ENCODE measurements around the gene RYR3. TPM values are rescaled to one million over a fixed set of nuclear protein-coding genes. Genes with fewer than 3 reads are reported as not detected.
"Not testable (repeated sequence)": the region's sequence is repeated elsewhere in the genome, so short reads cannot be mapped to it uniquely, and the experiment has no call there.

RYR3 gene
- total RNA-seq, 1 experiment from 2014 or later, result not detected

DNA sequence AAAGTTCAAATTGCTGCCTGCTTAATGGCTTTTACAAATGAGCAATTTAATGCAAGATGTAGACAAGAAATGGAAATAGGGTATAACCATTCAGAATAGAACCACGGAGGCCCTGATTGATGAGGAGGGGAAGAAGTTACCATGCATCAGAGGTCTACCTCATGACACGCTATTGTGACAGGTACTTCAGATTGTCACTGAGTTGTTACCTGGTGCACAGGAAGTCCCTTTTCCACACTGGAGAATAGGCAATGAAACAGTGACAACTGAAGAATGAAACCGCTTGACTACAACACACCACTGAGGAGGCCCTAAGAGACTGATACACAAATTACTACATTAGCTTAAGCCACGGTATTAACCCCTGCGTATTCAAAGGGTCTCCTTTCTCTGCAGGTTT lies 251.2 kb downstream of the RYR3 start:
- H3K36me3 ChIP-seq (ENCODE audit: insufficient read depth, low read length), result no peaks in the 10 kb centered on the region
- no peak overlapping the region for H3K27ac ChIP-seq (ENCODE audit: low read length)
- H3K4me1 ChIP-seq (ENCODE audit: low read length), result no peaks in the 10 kb centered on the region
- DNase-seq, result no peak
- no peaks in the 10 kb centered on the region for H4K20me1 ChIP-seq (ENCODE audit: insufficient read depth, low read depth, low read length)
- H2AFZ ChIP-seq (ENCODE audit: low read length), result no peak overlapping the region
- H3K9me2 ChIP-seq (replicated peaks; ENCODE audit: insufficient read depth, low read length), result no peaks in the 10 kb centered on the region
- no peaks in the 10 kb centered on the region for H3K27me3 ChIP-seq (ENCODE audit: low read length)
- no peak overlapping the region for H3K4me3 ChIP-seq (ENCODE audit: low read length)
- H3K9me3 ChIP-seq (ENCODE audit: low read length), result no peaks in the 10 kb centered on the region
- no peak overlapping the region for H3K9ac ChIP-seq (ENCODE audit: low read length)
- H3K79me2 ChIP-seq (ENCODE audit: low read length), result no peaks in the 10 kb centered on the region
- H3K4me2 ChIP-seq (ENCODE audit: low read depth, low read length, poor library complexity, severe bottlenecking), result no peak overlapping the region

- Histone ChIP-seq H3K79me2 (ENCODE audit: low read length) (no peaks in the 10 kb centered on the region), H2AFZ (ENCODE audit: low read length) (no peak overlapping the region), H3K27ac (ENCODE audit: low read length) (no peak overlapping the region), H4K20me1 (ENCODE audit: insufficient read depth, low read depth, low read length) (no peaks in the 10 kb centered on the region), H3K4me1 (ENCODE audit: low read length) (no peaks in the 10 kb centered on the region), H3K4me2 (ENCODE audit: low read depth, low read length, poor library complexity, severe bottlenecking) (no peak overlapping the region), H3K9me3 (ENCODE audit: low read length) (no peaks in the 10 kb centered on the region), H3K36me3 (ENCODE audit: insufficient read depth, low read length) (no peaks in the 10 kb centered on the region), H3K27me3 (ENCODE audit: low read length) (no peaks in the 10 kb centered on the region), H3K9ac (ENCODE audit: low read length) (no peak overlapping the region), H3K4me3 (ENCODE audit: low read length) (no peak overlapping the region), H3K9me2 (replicated peaks; ENCODE audit: insufficient read depth, low read length) (no peaks in the 10 kb centered on the region)
- DNase-seq, result no peak
Measured at GRCh38 chr15:33565094-33565493, 254.3 kb downstream of the RYR3 start.

- Histone ChIP-seq H3K79me2 (ENCODE audit: low read length) (no peaks in the 10 kb centered on the region), H3K4me1 (ENCODE audit: low read length) (no peaks in the 10 kb centered on the region), H3K36me3 (ENCODE audit: insufficient read depth, low read length) (no peaks in the 10 kb centered on the region), H4K20me1 (ENCODE audit: insufficient read depth, low read depth, low read length) (no peaks in the 10 kb centered on the region), H3K9me3 (ENCODE audit: low read length) (no peaks in the 10 kb centered on the region), H3K4me3 (ENCODE audit: low read length) (no peak overlapping the region), H3K4me2 (ENCODE audit: low read depth, low read length, poor library complexity, severe bottlenecking) (no peak overlapping the region), H3K27ac (ENCODE audit: low read length) (no peak overlapping the region), H3K27me3 (ENCODE audit: low read length) (no peaks in the 10 kb centered on the region), H3K9me2 (replicated peaks; ENCODE audit: insufficient read depth, low read length) (no peaks in the 10 kb centered on the region), H2AFZ (ENCODE audit: low read length) (no peak overlapping the region), H3K9ac (ENCODE audit: low read length) (no peak overlapping the region)
- DNase-seq, result no peak
Measured at GRCh38 chr15:33567652-33568051, 256.9 kb downstream of the RYR3 start.

GRCh38 chr15:33569036-33569435 lies 258.3 kb downstream of the RYR3 start:
- Histone ChIP-seq H3K36me3 (ENCODE audit: insufficient read depth, low read length) (no peaks in the 10 kb centered on the region), H4K20me1 (ENCODE audit: insufficient read depth, low read depth, low read length) (no peaks in the 10 kb centered on the region), H3K4me3 (ENCODE audit: low read length) (no peak overlapping the region), H3K9me3 (ENCODE audit: low read length) (no peaks in the 10 kb centered on the region), H3K27me3 (ENCODE audit: low read length) (no peaks in the 10 kb centered on the region), H2AFZ (ENCODE audit: low read length) (no peak overlapping the region), H3K79me2 (ENCODE audit: low read length) (no peaks in the 10 kb centered on the region), H3K4me2 (ENCODE audit: low read depth, low read length, poor library complexity, severe bottlenecking) (no peak overlapping the region), H3K4me1 (ENCODE audit: low read length) (no peaks in the 10 kb centered on the region), H3K27ac (ENCODE audit: low read length) (no peak overlapping the region), H3K9ac (ENCODE audit: low read length) (no peak overlapping the region), H3K9me2 (replicated peaks; ENCODE audit: insufficient read depth, low read length) (no peaks in the 10 kb centered on the region)
- no peak for DNase-seq

- not testable (repeated sequence) for H4K20me1 ChIP-seq (ENCODE audit: insufficient read depth, low read depth, low read length); H3K9me3 ChIP-seq (ENCODE audit: low read length); H3K36me3 ChIP-seq (ENCODE audit: insufficient read depth, low read length); H2AFZ ChIP-seq (ENCODE audit: low read length); DNase-seq; H3K4me1 ChIP-seq (ENCODE audit: low read length); H3K4me3 ChIP-seq (ENCODE audit: low read length); H3K9ac ChIP-seq (ENCODE audit: low read length); H3K79me2 ChIP-seq (ENCODE audit: low read length); H3K4me2 ChIP-seq (ENCODE audit: low read depth, low read length, poor library complexity, severe bottlenecking); H3K9me2 ChIP-seq (replicated peaks; ENCODE audit: insufficient read depth, low read length); H3K27ac ChIP-seq (ENCODE audit: low read length); H3K27me3 ChIP-seq (ENCODE audit: low read length)
Measured at GRCh38 chr15:33577911-33578310, 267.1 kb downstream of the RYR3 start.

GRCh38 chr15:33580526-33580925 lies 269.8 kb downstream of the RYR3 start:
- Histone ChIP-seq H2AFZ (ENCODE audit: low read length) (no peak overlapping the region), H3K4me2 (ENCODE audit: low read depth, low read length, poor library complexity, severe bottlenecking) (no peak overlapping the region), H4K20me1 (ENCODE audit: insufficient read depth, low read depth, low read length) (no peaks in the 10 kb centered on the region), H3K27me3 (ENCODE audit: low read length) (no peaks in the 10 kb centered on the region; the same call in 1 of the 2 replicates), H3K36me3 (ENCODE audit: insufficient read depth, low read length) (no peaks in the 10 kb centered on the region), H3K79me2 (ENCODE audit: low read length) (no peaks in the 10 kb centered on the region), H3K9me2 (replicated peaks; ENCODE audit: insufficient read depth, low read length) (no peaks in the 10 kb centered on the region), H3K4me1 (ENCODE audit: low read length) (no peaks in the 10 kb centered on the region), H3K4me3 (ENCODE audit: low read length) (no peak overlapping the region), H3K9ac (ENCODE audit: low read length) (no peak overlapping the region), H3K27ac (ENCODE audit: low read length) (no peak overlapping the region), H3K9me3 (ENCODE audit: low read length) (no peaks in the 10 kb centered on the region)
- no peak for DNase-seq

DNA sequence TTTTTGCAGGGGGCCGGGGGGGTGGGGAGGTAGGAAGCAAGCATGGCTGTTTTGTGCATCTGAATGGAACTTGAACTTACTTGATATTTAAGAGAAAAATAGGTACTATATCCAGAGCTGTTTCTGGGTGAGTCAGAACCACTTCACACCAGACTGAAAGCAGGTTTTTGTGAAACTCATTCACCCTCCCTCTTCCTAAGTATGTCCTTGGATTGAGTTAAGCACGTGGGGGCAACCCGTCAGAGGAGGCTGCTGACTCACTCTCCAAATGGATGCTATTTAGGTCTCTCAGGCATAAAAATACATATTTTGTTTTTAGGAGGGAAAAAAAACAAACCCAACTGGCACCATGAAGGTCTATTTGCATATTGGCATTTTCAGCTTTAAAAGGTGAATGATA lies 270.3 kb downstream of the RYR3 start:
- H3K4me2 ChIP-seq (ENCODE audit: low read depth, low read length, poor library complexity, severe bottlenecking), result no peak overlapping the region
- H4K20me1 ChIP-seq (ENCODE audit: insufficient read depth, low read depth, low read length), result no peaks in the 10 kb centered on the region
- no peaks in the 10 kb centered on the region for H3K9me2 ChIP-seq (replicated peaks; ENCODE audit: insufficient read depth, low read length)
- no peaks in the 10 kb centered on the region for H3K36me3 ChIP-seq (ENCODE audit: insufficient read depth, low read length)
- no peaks in the 10 kb centered on the region for H3K79me2 ChIP-seq (ENCODE audit: low read length)
- H3K27ac ChIP-seq (ENCODE audit: low read length), result no peak overlapping the region
- DNase-seq, result no peak
- no peaks in the 10 kb centered on the region for H3K4me1 ChIP-seq (ENCODE audit: low read length)
- H2AFZ ChIP-seq (ENCODE audit: low read length), result no peak overlapping the region
- no peak overlapping the region for H3K9ac ChIP-seq (ENCODE audit: low read length)
- no peak overlapping the region for H3K4me3 ChIP-seq (ENCODE audit: low read length)
- H3K27me3 ChIP-seq (ENCODE audit: low read length), result no peaks in the 10 kb centered on the region; the same call in 1 of the 2 replicates
- H3K9me3 ChIP-seq (ENCODE audit: low read length), result no peaks in the 10 kb centered on the region

DNA sequence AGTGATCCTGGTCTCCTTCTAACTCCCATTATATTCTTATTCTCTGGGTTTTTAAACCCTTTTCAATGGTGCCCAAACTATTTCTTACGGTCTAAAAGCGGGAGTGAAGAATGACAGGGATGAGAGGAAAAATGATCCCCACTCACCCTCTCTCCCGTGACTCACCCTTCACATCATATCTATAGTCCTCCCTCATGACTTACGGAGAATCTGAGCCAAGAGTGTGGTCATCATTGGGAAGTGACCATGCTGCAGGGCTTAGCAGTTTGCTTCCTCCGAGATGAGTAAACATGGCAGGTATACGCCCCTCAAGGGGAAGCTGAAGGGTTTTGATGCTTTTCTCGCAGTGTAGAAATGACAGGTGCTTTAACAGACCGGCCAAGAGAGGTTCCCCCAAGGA lies 274.0 kb downstream of the RYR3 start:
- no peak overlapping the region for H3K9ac ChIP-seq (ENCODE audit: low read length)
- no peak overlapping the region for H3K27ac ChIP-seq (ENCODE audit: low read length)
- H3K9me2 ChIP-seq (replicated peaks; ENCODE audit: insufficient read depth, low read length), result no peaks in the 10 kb centered on the region
- no peak for DNase-seq
- H3K36me3 ChIP-seq (ENCODE audit: insufficient read depth, low read length), result no peaks in the 10 kb centered on the region
- H4K20me1 ChIP-seq (ENCODE audit: insufficient read depth, low read depth, low read length), result no peaks in the 10 kb centered on the region
- H2AFZ ChIP-seq (ENCODE audit: low read length), result no peak overlapping the region
- H3K79me2 ChIP-seq (ENCODE audit: low read length), result no peaks in the 10 kb centered on the region
- H3K4me3 ChIP-seq (ENCODE audit: low read length), result no peak overlapping the region
- H3K27me3 ChIP-seq (ENCODE audit: low read length), result no peaks in the 10 kb centered on the region; the same call in 1 of the 2 replicates
- H3K4me2 ChIP-seq (ENCODE audit: low read depth, low read length, poor library complexity, severe bottlenecking), result no peak overlapping the region
- H3K4me1 ChIP-seq (ENCODE audit: low read length), result no peaks in the 10 kb centered on the region
- no peaks in the 10 kb centered on the region for H3K9me3 ChIP-seq (ENCODE audit: low read length)

All from Karpas-422 (cell line).